LoVo (cell line): ENCODE data around the gene KLHL9.

Experiments
- DNase-seq: peaks from one replicate; pipeline ENCODE4 v3.0.0-alpha.2; 2016; ENCODE audit warnings: low spot score

Gene KLHL9

DNA sequence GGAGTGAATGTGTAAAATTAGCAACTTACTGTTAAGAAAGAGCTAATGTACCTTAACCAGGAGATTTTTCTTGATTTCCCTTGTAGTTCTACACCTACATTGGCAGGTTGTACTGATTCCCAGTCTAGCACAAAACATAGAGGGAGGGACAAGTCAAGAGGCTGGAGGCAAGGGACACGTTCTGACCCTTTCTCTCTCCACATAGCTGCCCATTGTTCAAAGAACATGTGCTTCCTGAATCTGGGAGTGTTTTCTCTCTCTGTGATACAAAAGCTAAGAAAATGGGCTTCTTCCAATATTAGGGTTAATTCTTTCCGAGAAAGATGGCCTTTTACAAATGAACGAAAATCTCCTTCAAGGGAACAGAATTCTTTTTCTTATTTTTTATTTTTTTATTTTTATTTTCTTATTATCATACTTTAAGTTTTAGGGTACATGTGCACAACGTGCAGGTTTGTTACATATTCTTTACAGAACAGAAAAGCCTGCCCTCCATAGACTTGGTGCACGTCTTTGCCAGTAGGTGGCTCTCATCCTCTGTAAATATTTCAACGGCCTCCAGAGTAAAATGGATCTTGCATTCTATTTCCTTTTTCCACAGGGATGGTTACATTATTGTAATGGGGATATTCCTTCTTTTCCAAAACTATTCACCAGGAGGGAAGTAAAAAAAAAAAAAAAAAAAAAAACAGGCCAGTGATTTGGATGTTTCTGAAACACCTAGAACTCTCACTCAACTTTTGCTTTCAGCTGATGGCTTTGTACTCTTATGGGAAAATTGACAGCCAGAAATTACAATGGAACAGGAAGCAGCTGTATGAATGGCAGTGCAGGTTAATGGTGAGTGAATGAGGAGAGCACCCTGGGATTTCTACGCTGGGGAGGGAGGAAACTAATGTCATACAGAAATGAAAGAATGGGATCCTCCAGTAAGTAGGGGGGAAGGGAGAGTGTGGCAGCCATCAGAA is 17.0 kb downstream of the KLHL9 start:
- DNase-seq: peak; percentile 67

DNA sequence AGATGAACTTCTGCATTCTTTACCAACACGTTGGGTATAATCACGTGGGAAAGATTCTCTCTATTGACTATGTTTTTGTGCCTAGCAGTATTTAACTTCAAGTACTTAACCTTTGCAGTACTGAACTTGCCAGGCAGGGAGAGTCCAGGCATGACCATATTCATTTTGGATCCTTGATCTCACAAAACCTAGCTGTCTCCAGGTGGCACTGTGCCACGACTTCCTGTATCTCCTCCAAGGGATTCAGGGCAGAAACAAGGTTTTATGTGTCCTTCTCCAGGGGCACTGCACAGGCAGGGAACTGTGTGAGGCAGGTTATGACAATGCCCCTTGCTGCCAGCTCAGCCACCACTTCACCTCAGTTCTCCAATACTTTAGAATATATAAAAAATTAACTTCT is 18.3 kb downstream of the KLHL9 start:
- DNase-seq: no peak

DNA sequence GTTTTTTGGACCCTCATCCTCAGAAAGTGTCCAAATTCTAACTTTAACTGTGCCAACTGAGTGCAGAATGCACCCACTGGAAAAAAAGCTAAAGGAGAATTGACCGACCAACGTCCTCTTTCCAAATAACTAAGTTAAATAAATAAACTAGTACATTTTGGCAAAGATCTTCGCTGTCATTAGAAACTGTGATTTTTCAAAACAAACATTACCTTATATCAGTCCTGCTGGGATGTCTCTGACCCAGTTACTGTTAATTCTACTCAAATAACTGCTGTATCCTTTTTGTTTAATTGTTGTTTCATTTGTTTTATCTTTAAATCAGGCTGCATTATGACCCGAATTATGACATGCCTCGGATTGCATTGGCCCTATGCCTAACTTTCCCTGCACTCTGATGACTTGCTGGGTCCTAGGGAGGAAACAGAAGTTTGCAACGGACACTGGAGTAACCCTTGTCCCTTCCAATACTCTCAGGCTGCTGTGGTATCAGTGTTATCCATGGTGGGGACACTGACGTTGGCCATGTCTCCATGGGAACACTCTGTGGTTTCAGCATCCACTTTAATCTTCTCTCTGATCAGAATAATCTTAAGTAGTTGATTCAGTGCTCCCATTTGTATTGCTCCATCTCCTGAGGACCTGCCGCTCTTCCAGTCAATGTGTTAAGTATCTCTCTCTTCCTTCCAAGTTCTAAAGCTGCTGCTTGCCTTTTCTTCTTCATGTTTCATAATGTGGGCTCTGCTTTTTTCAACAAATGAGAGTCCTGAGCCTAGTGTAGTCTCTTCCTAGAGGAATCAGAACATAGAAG is 19.0 kb downstream of the KLHL9 start:
- DNase-seq: no peak

DNA sequence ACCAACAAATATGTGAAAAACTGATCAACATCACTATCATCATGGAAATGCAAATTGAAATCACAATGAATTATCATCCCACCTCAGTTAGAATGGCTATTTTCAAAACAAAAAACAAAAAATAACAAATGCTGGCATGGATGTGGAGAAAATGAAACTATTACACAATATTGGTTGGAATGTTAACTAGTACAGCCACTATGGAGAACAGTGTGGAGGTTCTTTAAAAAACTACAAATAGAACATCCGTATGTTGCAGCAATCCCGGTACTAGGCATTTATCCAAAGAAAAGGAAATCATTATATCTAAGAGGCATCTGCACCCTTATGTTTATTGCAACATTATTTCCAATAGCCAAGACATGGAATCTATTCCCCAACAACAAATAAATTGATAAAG is 21.1 kb downstream of the KLHL9 start:
- DNase-seq: no peak

DNA sequence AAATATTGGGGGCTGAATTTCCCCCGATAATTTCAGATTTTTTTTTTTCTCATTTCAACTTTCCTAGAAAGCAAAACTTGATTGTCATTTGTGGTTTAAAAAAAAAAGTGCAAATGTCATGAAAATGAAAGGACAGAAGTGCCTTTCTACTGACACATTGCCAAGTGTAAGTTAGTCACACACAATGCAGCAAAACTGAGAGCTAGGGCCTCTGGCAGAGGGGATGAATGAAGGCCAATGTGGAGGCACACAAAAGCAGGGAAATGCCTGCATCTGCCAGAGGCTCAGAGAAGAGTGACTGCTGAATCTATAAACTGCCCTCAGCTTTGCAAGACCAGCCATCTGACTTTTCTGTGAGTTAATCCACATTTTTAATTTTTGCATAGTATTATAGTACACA is 23.3 kb downstream of the KLHL9 start:
- no peak for DNase-seq

DNA sequence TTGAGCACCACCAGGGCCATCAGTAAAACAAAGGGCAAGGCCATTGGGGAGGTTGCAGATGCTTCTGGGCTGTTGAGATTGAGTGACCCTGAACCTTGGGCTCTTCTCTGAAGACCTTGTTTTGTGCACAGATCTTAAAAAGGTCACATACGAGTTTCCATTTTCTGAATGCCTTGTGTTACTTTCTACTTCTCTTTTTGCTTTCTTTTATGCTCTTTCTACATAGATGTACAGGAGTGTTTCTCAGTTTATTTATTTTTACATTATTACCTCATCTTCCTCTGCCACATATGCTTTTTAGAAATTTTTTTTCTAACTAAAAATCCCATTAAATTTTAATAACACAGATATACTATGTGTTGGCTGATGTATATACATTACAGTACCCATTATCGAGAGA is 30.0 kb downstream of the KLHL9 start, which contains the start of gene IFNA5:
IFNA5 (minus strand) TSS at position 101 of the 400 bp plus-strand sequence; CDS start at position 44, 57 bp downstream.
- no peak for DNase-seq

DNA sequence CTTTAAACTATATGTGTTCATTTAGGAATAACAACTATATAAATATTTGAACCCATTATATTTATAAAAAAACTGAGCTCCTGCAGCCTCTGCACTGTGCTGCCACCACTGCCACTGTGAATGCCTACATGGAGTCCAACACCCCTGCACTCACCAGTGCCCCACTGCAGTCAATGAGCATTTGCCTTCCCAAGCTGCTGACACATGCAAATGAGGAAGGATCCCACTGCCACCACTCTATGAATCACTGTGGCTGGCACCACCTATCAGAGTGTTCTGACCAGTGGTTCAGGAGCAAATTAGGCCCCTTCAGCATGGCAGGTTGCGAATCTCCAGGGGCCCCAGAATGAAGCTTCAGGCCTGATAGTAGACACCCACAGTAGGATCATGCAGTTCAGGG is 39.2 kb downstream of the KLHL9 start:
- DNase-seq: no peak

DNA sequence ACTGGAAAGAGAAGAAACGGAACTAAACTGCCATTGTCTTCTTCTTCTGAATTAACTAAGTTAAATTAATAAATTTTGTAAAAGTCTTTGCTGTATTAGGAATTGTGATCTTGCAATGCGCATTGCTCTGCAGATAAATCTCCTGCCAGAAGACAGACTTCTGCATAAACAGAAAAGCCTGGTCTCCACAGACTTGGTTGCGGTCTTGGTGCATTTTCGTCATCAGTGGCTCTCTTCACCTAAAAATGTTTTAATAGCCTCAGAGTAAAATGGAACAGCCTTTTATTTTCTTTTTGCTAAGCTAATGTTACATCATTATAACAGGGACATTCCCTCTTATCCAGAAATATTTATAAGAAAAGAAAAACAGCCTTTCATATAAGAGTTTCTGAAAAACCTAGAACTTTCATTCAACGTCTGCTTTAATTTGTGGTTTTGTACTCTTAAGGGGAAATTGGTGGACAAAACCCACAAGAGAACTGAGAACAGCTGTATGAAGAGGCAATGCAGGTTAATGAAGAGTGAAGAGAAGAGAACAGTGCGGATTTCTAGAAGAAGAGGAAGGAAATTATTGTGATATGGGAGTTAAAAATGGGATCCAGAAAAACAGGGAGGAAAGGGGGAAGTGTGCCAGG is 40.2 kb downstream of the KLHL9 start:
- no peak for DNase-seq

DNA sequence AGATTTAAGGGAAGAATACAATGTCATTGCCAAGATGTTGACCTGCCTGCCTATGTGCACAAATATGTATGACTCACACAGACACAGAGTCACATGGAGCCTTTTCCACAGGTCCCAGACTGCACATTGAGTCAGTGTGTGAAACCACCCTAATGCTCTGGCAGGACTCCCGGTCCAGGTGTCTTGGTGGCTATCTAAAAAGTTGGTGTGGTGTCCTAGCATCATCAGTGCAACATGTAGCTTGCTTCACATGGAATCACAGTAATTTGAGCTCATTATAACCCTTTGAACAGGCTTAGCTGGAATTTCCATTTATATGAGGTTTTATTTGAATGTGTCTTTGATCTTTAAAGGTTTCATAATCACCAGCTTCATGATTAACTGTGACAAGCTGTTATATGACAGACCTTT is 40.8 kb downstream of the KLHL9 start:
- DNase-seq: peak; percentile 73

DNA sequence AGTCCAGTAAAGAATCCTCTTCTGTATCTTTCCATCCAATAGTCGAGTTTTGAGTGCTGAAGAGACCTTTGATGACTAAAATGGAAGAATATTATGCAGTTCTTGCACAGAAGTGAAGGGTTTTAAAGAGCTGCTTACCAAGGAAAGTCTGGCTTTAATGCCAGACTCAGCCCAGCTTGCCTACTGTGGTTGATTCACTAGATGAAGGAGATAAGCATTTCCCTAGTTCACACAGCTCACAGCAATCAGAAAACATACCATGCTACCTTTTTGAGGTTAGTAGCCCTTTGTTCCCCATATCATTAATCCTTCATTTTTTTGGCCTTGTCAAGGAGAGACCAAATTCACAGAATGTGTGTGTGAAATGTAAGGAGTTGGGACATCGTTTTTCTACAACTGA is 45.4 kb downstream of the KLHL9 start:
- DNase-seq: no peak

DNA sequence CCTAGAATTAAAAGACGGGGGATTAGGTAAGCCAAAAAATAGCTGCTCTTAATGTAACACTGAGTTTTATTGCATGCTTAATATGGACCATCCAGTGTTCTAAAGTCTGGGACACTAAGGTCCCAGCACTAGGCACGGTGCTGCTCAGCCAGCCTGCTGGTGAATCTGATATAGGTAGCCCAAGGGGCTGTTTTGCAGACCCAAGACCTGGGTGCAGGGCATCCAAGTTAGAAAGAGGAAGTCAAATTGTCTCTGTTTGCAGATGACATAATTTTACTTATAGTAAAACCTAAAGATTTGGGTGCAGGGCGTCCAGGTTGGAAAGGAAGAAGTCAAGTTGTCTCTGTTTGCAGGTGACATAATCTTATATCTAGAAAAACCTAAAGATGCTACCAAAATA is 47.9 kb downstream of the KLHL9 start:
- DNase-seq: no peak

DNA sequence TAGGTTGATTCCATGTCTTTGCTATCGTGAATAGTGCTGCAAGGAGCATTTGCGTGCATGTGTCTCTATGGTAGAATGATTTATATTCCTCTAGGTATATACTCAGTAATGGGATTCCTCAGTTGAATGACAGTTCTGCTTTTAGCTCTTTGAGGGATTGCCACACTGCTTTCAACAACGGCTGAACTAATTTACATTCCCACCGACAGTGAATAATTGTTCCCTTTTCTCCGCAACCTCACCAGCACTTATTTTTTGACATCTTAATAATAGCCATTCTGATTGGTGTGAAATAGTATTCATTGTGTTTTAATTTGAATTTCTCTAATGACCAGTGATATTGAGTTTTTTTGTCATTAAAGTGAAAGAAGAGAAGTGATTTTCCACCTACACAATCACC is 48.5 kb downstream of the KLHL9 start:
- no peak for DNase-seq

DNA sequence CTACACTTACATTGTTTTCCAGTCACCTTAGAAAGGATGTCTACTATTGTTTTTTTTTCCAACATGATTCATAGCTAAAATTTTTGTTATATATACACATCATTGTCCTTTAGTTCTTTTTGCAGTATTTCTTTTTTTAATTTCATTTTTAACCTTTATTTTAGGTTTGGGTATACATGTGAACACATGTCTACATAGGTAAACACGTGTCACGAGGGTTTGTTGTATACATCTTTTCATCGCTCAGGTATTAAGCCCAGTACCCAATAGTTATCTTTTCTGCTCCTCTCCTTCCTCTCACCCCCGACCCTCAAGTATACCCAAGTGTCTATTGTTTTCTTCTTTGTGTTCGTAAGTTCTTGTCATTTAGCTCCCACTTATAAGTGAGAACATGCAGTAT is 49.1 kb downstream of the KLHL9 start:
- no peak for DNase-seq

DNA sequence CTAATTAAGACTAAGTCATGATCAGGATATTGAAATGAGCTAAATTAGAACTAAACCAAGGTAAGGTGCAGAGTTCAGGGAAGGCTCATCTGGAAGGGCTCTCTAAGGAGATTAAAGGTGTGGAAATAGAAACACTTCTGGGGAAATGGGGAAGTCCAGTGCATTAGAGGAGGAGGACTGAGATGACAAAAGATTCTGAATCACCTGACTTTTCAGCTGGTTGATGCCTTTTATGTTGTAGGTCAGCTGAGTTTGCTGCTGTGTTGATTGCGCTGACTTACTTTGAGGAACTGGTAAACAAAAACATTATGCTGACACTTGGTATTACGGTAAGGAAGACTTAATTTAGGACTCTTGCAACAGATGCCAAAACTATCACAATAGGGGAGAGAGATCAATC is 53.9 kb downstream of the KLHL9 start:
- no peak for DNase-seq
